SJSA1 (cell line): ENCODE measurements around the gene LCNL1. TPM values are rescaled to one million over a fixed set of nuclear protein-coding genes. Genes with fewer than 3 reads are reported as not detected.

ENCODE experiments used
- DNase-seq, 2 experiments: peaks; one replicate each; pipeline ENCODE4 v3.0.0-alpha.2; 2015 to 2020; ENCODE audit warnings: low spot score in 2 of 2, low read depth in 1 of 2
- H3K27ac ChIP-seq: fragments of 250-450 bp; sonication (Bioruptor Pico); 2 replicates; pipeline ENCODE4 v1.5.1; 2020; ENCODE audit warnings: mild to moderate bottlenecking, moderate library complexity
- H3K27me3 ChIP-seq: fragments of 250-450 bp; sonication (Bioruptor Pico); replicated peaks from 2 replicates; pipeline ENCODE4 v1.5.1; 2020; ENCODE audit warnings: mild to moderate bottlenecking, moderate library complexity
- H3K36me3 ChIP-seq: fragments of 250-450 bp; sonication (Bioruptor Pico); 2 replicates; pipeline ENCODE4 v1.5.1; 2020; ENCODE audit warnings: mild to moderate bottlenecking
- H3K4me1 ChIP-seq: fragments of 250-450 bp; sonication (Bioruptor Pico); replicated peaks from 2 replicates; pipeline ENCODE4 v1.6.1; 2021; ENCODE audit warnings: mild to moderate bottlenecking
- H3K4me3 ChIP-seq: fragments of 250-450 bp; sonication (Bioruptor Pico); 2 replicates; pipeline ENCODE4 v1.5.1; 2020; ENCODE audit warnings: mild to moderate bottlenecking
- H3K9me3 ChIP-seq: fragments of 250-450 bp; sonication (Bioruptor Pico); replicated peaks from 2 replicates; pipeline ENCODE4 v1.5.1; 2020; ENCODE audit warnings: mild to moderate bottlenecking
- total RNA-seq: library from RNA; depleted of rRNA; stranded (reverse); fragments of >200 nt; shearing (Covaris generic); gene quantifications from 2 replicates; pipeline ENCODE4 v1.2.3, GENCODE V29; 2014; rRNA removed

Gene LCNL1
- total RNA-seq, 1 experiment from 2014 or later: not detected

DNA sequence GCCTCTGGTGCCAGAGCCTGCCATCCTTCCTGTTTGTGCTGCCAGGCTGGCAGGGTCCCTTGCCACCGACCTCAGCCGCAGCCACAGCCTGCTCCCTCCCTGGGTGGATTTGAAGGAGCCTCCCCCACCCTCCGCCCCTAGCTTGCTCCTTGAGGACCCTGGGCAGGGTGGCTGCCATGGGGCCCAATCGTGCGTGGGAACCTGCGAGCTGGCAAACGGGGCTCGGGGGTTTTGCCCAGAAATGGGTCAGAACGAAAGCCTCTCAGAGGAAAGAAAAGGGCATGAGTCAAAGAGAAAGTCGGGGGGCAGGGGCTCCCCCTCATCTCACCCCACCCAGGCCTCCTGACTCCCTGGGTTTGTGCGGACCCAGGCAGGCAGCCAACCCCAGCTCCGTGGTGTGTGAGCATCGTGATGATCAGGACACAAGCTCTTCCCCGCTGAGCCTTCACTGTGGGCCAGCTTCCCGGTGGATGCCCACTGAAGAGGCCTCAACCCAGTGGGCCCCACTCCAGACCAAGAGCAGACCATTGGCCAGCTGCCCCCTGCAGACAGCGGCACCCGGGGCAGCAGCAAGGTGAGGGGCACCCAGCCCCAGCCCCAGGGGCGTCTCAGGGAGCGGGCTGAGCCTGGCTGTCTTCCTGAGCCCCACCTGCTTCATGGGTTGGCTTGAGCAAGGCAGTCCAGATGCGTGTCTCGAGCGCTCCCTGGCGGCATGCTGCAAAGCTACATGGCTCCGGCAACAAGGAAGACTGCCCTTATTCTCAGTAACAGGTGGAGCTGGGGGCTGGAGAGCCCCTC lies 52.1 kb downstream of the LCNL1 start:
- no peak overlapping the region for H3K27ac ChIP-seq
- DNase-seq: peak; percentile 49 to 72
- no peaks in the 10 kb centered on the region for H3K36me3 ChIP-seq
- H3K4me3 ChIP-seq: no peak overlapping the region
- H3K4me1 ChIP-seq: no peaks in the 10 kb centered on the region; the same call in 1 of the 2 replicates
- peaks cover 16% of the 10 kb centered on the region; the same call in 1 of the 2 replicates for H3K27me3 ChIP-seq
- no peaks in the 10 kb centered on the region for H3K9me3 ChIP-seq

Other genes starting within 250 kb of the LCNL1 start
- gene LCN10, start 240.1 kb upstream of the LCNL1 start, total RNA-seq: not detected in 2 replicates
- gene LCN6, start 234.5 kb upstream of the LCNL1 start, total RNA-seq: not detected in 2 replicates
- gene LCN8, start 224.8 kb upstream of the LCNL1 start, total RNA-seq: not detected in 2 replicates
- not detected in 2 replicates for gene LCN15, start 218.5 kb upstream of the LCNL1 start, total RNA-seq
- gene TMEM141, start 191.6 kb upstream of the LCNL1 start, total RNA-seq: 33.5 and 44.6 TPM in 2 replicates
- 0.16 TPM in 1 of 2 replicates, not detected in the other for gene CCDC183, start 186.7 kb upstream of the LCNL1 start, total RNA-seq
- 57.5 and 97.2 TPM in 2 replicates for gene RABL6, start 175.0 kb upstream of the LCNL1 start, total RNA-seq
- gene AJM1, start 140.5 kb upstream of the LCNL1 start, total RNA-seq: 0.11 and 0.16 TPM in 2 replicates
- gene PHPT1, start 133.6 kb upstream of the LCNL1 start, total RNA-seq: 64.1 and 70.5 TPM in 2 replicates
- gene MAMDC4, start 130.6 kb upstream of the LCNL1 start, total RNA-seq: 0.42 and 1.0 TPM in 2 replicates
- 266 and 387 TPM in 2 replicates for gene EDF1, start 116.7 kb upstream of the LCNL1 start, total RNA-seq
- 11.3 and 17.1 TPM in 2 replicates for gene TRAF2, start 96.5 kb upstream of the LCNL1 start, total RNA-seq
- gene FBXW5, start 38.3 kb upstream of the LCNL1 start, total RNA-seq: 89.0 and 93.8 TPM in 2 replicates
- not detected in 2 replicates for gene C8G, start 37.8 kb upstream of the LCNL1 start, total RNA-seq
- not detected in 2 replicates for gene LCN12, start 30.7 kb upstream of the LCNL1 start, total RNA-seq
- gene PTGDS, start 5.5 kb upstream of the LCNL1 start, total RNA-seq: not detected in 2 replicates
- gene PAXX, start 9.4 kb downstream of the LCNL1 start, total RNA-seq: 14.5 and 15.1 TPM in 2 replicates
- 0.89 TPM in 1 of 2 replicates, not detected in the other for gene CLIC3, start 13.6 kb downstream of the LCNL1 start, total RNA-seq
- 0.81 and 1.3 TPM in 2 replicates for gene ABCA2, start 45.2 kb downstream of the LCNL1 start, total RNA-seq
- gene FUT7, start 49.1 kb downstream of the LCNL1 start, total RNA-seq: not detected in 2 replicates
- not detected in 2 replicates for gene NPDC1, start 63.2 kb downstream of the LCNL1 start, total RNA-seq
- gene ENTPD2, start 71.1 kb downstream of the LCNL1 start, total RNA-seq: not detected in 2 replicates
- 21.5 and 24.9 TPM in 2 replicates for gene SAPCD2, start 87.6 kb downstream of the LCNL1 start, total RNA-seq
- 3.4 and 5.6 TPM in 2 replicates for gene UAP1L1, start 94.5 kb downstream of the LCNL1 start, total RNA-seq
- gene MAN1B1, start 104.0 kb downstream of the LCNL1 start, total RNA-seq: 51.8 and 64.4 TPM in 2 replicates
- 5.1 and 6.4 TPM in 2 replicates for gene DPP7, start 131.7 kb downstream of the LCNL1 start, total RNA-seq
- not detected in 2 replicates for gene GRIN1, start 156.2 kb downstream of the LCNL1 start, total RNA-seq
- gene LRRC26, start 187.1 kb downstream of the LCNL1 start, total RNA-seq: not detected in 2 replicates
- gene TMEM210, start 189.1 kb downstream of the LCNL1 start, total RNA-seq: not detected in 2 replicates
- gene ANAPC2, start 205.6 kb downstream of the LCNL1 start, total RNA-seq: 11.7 and 13.7 TPM in 2 replicates
- gene SSNA1, start 205.7 kb downstream of the LCNL1 start, total RNA-seq: 94.2 and 177 TPM in 2 replicates
- gene TPRN, start 217.7 kb downstream of the LCNL1 start, total RNA-seq: 6.0 and 6.1 TPM in 2 replicates
- 44.5 and 51.3 TPM in 2 replicates for gene TMEM203, start 222.7 kb downstream of the LCNL1 start, total RNA-seq
- 5.2 and 6.5 TPM in 2 replicates for gene NDOR1, start 222.7 kb downstream of the LCNL1 start, total RNA-seq
- gene RNF208, start 239.2 kb downstream of the LCNL1 start, total RNA-seq: not detected in 2 replicates
- gene CYSRT1, start 242.2 kb downstream of the LCNL1 start, total RNA-seq: 0.24 TPM in 1 of 2 replicates, not detected in the other
- gene RNF224, start 244.5 kb downstream of the LCNL1 start, total RNA-seq: not detected in 2 replicates
- not detected in 2 replicates for gene SLC34A3, start 247.9 kb downstream of the LCNL1 start, total RNA-seq